Tibial nerve (tissue), 3 donors: ENCODE measurements around the gene NCAPH2.

Source experiments
- CTCF ChIP-seq, 5 experiments: fragments of 200-600 bp in 3 of 5; fragments of 450-650 bp in 2 of 5; sonication (generic) in 3 of 5; IDR thresholded peaks; one replicate each; pipeline ENCODE4 v1.5.1; 2016 to 2019; ENCODE audit warnings: antibody characterized with exemption in 5 of 5, mild to moderate bottlenecking in 3 of 5, moderate library complexity in 2 of 5
- POLR2A ChIP-seq, 2 donors: fragments of 450-650 bp; IDR thresholded peaks; one replicate each; pipeline ENCODE4 v1.6.1; 2017; ENCODE audit warnings: antibody characterized with exemption in 2 of 2, mild to moderate bottlenecking in 2 of 2, moderate library complexity in 2 of 2

DNA sequence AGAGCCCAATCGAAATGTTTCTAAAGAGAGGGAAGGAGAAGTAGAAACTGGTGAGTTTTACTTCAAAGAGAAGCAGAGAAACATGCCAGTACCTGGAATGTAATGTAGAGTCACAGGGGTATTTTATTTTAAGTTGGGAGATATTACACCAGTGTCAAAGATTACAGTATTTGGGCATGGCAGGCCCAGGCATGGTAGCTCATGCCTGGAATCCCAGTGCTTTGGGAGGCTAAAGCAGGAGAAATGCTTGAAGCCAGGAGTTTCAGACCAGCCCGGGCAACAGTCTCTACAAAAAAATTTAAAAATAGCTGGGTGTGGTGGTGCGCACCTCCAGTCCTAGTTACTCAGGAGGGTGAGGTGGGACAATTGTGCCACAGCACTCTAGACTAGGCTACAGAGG, 52.0 kb downstream of the NCAPH2 start:
- no peak for TF ChIP-seq CTCF (IDR thresholded peaks at IDR 0.05)
- TF ChIP-seq POLR2A (IDR thresholded peaks at IDR 0.05): no peak
